Measurements from ENCODE around the gene SORBS1.

GRCh38 chr10:95337423-95338160 is 223.6 kb downstream of the SORBS1 start:
- TF ChIP-seq CTCF (IDR thresholded peaks at IDR 0.05) (no peak), POLR2A (IDR thresholded peaks at IDR 0.05) (no peak)
